Activated CD4-positive, alpha-beta T cell treated with anti-CD3 and anti-CD28 coated beads, Interleukin-2, amount 10 ng/mL, durations not matched to agents 7 days and 5 days (primary cell): ENCODE results near the gene TFAP2B. TPM values are rescaled to one million over a fixed set of nuclear protein-coding genes. Genes with fewer than 3 reads are reported as not detected.

Experiments
- CTCF ChIA-PET: fragments of 350-600 bp; sonication (Branson Sonifier 250); formaldehyde crosslinking; loops from one replicate; lab custom pipeline; 2021; ENCODE audit warnings: antibody characterized with exemption; lab: Charles Lee
- POLR2A ChIA-PET: fragments of 350-600 bp; sonication (Branson Sonifier 250); formaldehyde crosslinking; loops from one replicate; lab custom pipeline; 2021; ENCODE audit warnings: antibody characterized with exemption; lab: Charles Lee
- DNase-seq: peaks from one replicate; pipeline ENCODE4 v3.0.0-alpha.2; 2020
- H3K27ac Mint-ChIP-seq: one replicate; pipeline ENCODE4 v1.8.0; 2021; ENCODE audit warnings: mild to moderate bottlenecking, moderate library complexity, mixed read lengths
- H3K27me3 Mint-ChIP-seq: one replicate; pipeline ENCODE4 v1.8.0; 2021; ENCODE audit warnings: mixed read lengths
- H3K36me3 Mint-ChIP-seq: one replicate; pipeline ENCODE4 v1.8.0; 2021; ENCODE audit warnings: low read depth, mixed read lengths
- H3K4me1 Mint-ChIP-seq: one replicate; pipeline ENCODE4 v1.8.0; 2021; ENCODE audit warnings: mixed read lengths
- H3K4me3 Mint-ChIP-seq: one replicate; pipeline ENCODE4 v1.8.0; 2021; ENCODE audit warnings: mild to moderate bottlenecking, moderate library complexity, mixed read lengths
- H3K9me3 Mint-ChIP-seq: one replicate; pipeline ENCODE4 v1.8.0; 2021; ENCODE audit warnings: mixed read lengths
- total RNA-seq, 2 experiments: library from RNA; stranded (reverse); gene quantifications; one replicate each; pipeline ENCODE4 v1.2.3, GENCODE V29; 2021

Gene TFAP2B
- total RNA-seq, 2 experiments from 2014 or later, result not detected

GRCh38 chr6:50873167-50873566 is 54.5 kb downstream of the TFAP2B start:
- H3K9me3 Mint-ChIP-seq, result no peaks in the 10 kb centered on the region
- no peaks in the 10 kb centered on the region for H3K36me3 Mint-ChIP-seq
- H3K27ac Mint-ChIP-seq, result no peak overlapping the region
- no peaks in the 10 kb centered on the region for H3K4me1 Mint-ChIP-seq
- ChIA-PET CTCF (no interaction called here), POLR2A (no interaction called here)
- no peak for DNase-seq
- H3K4me3 Mint-ChIP-seq, result no peak overlapping the region
- no peaks in the 10 kb centered on the region for H3K27me3 Mint-ChIP-seq

- ChIA-PET POLR2A (no interaction called here), CTCF (no interaction called here)
- no peak overlapping the region for H3K27ac Mint-ChIP-seq
- no peak overlapping the region for H3K4me3 Mint-ChIP-seq
- no peaks in the 10 kb centered on the region for H3K36me3 Mint-ChIP-seq
- no peaks in the 10 kb centered on the region for H3K4me1 Mint-ChIP-seq
- no peak for DNase-seq
- H3K9me3 Mint-ChIP-seq, result no peaks in the 10 kb centered on the region
- H3K27me3 Mint-ChIP-seq, result no peaks in the 10 kb centered on the region
These were observed 65.7 kb downstream of the TFAP2B start for GRCh38 chr6:50884364-50884763.

- ChIA-PET CTCF (no interaction called here), POLR2A (no interaction called here)
- H3K27ac Mint-ChIP-seq, result no peak overlapping the region
- DNase-seq, result no peak
- no peaks in the 10 kb centered on the region for H3K4me1 Mint-ChIP-seq
- H3K9me3 Mint-ChIP-seq, result no peaks in the 10 kb centered on the region
- no peak overlapping the region for H3K4me3 Mint-ChIP-seq
- H3K27me3 Mint-ChIP-seq, result no peaks in the 10 kb centered on the region
- no peaks in the 10 kb centered on the region for H3K36me3 Mint-ChIP-seq
These were observed 68.4 kb downstream of the TFAP2B start for GRCh38 chr6:50887112-50887511.

- no peaks in the 10 kb centered on the region for H3K36me3 Mint-ChIP-seq
These were observed 70.8 kb downstream of the TFAP2B start for GRCh38 chr6:50889497-50889896.

DNA sequence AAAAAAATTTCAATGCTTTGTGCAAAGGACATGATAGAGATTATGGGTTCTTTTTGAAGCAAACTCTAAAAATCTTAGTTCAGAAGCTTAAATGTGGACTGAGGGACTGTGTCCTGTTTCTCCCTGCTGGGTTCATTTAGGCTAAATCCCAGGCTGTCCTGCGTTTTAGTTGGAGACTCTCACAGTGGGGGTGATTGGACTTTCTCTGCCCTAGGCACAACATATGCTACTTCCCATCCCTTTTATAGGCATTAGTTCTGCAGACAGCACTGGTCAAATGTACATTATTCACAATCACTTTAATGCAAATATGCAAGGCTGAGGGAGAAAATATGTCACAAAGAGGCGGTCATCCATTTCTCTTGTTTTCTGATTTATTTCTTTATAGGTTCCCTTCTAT is 71.3 kb downstream of the TFAP2B start:
- Mint-ChIP-seq H3K4me1 (no peaks in the 10 kb centered on the region), H3K27me3 (no peaks in the 10 kb centered on the region), H3K4me3 (no peak overlapping the region), H3K36me3 (no peaks in the 10 kb centered on the region), H3K9me3 (no peaks in the 10 kb centered on the region), H3K27ac (no peak overlapping the region)
- DNase-seq, result no peak
- POLR2A ChIA-PET, result no interaction called here
- CTCF ChIA-PET, result no interaction called here

More at GRCh38 chr6:50889497-50889896, 70.8 kb downstream of the TFAP2B start:
- Mint-ChIP-seq H3K27me3 (no peaks in the 10 kb centered on the region), H3K9me3 (no peaks in the 10 kb centered on the region), H3K4me1 (no peaks in the 10 kb centered on the region), H3K4me3 (no peak overlapping the region), H3K27ac (no peak overlapping the region)
- ChIA-PET CTCF (no interaction called here), POLR2A (no interaction called here)
- DNase-seq, result no peak

DNA sequence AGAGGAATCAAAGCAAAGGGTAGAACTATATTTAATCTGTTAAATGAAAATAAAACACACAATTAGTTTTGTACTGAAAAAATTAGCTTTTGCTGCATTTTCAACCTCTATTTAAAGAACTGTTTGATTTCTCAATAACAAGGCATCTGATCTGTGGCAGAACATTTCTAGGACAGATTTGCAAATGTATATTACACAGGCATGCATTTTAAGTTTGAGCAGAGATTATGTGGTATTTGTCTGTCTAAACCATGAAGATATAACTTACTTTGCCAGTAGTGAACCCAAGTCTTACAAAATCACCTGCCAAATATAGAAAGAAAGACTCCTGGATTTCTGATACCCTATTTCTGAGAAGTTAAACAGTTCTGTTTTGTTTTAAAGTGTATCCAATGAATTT is 71.9 kb downstream of the TFAP2B start:
- POLR2A ChIA-PET, result no interaction called here
- H3K9me3 Mint-ChIP-seq, result no peaks in the 10 kb centered on the region
- no peak for DNase-seq
- no peak overlapping the region for H3K27ac Mint-ChIP-seq
- H3K4me3 Mint-ChIP-seq, result no peak overlapping the region
- H3K36me3 Mint-ChIP-seq, result no peaks in the 10 kb centered on the region
- no peaks in the 10 kb centered on the region for H3K27me3 Mint-ChIP-seq
- CTCF ChIA-PET, result no interaction called here
- no peaks in the 10 kb centered on the region for H3K4me1 Mint-ChIP-seq

GRCh38 chr6:50891290-50891689 is 72.6 kb downstream of the TFAP2B start:
- ChIA-PET CTCF (no interaction called here), POLR2A (no interaction called here)
- DNase-seq, result no peak
- no peaks in the 10 kb centered on the region for H3K36me3 Mint-ChIP-seq
- H3K27me3 Mint-ChIP-seq, result no peaks in the 10 kb centered on the region
- H3K4me1 Mint-ChIP-seq, result no peaks in the 10 kb centered on the region
- H3K27ac Mint-ChIP-seq, result no peak overlapping the region
- no peaks in the 10 kb centered on the region for H3K9me3 Mint-ChIP-seq
- no peak overlapping the region for H3K4me3 Mint-ChIP-seq

Other genes starting within 250 kb of the TFAP2B start
- not detected for gene TFAP2D, start 105.3 kb upstream of the TFAP2B start, total RNA-seq